CD1c-positive myeloid dendritic cell (primary cell): ENCODE results near the gene MOG.
A peak's percentile ranks its signal among the peaks of the same experiment; 100 is the strongest.

Experiments used
- DNase-seq: peaks from one replicate; pipeline ENCODE4 v3.0.0-alpha.2; 2016; ENCODE audit errors: extremely low spot score

Gene MOG

GRCh38 chr6:29676981-29677601 lies 20.2 kb downstream of the MOG start:
- DNase-seq, result no peak

DNA sequence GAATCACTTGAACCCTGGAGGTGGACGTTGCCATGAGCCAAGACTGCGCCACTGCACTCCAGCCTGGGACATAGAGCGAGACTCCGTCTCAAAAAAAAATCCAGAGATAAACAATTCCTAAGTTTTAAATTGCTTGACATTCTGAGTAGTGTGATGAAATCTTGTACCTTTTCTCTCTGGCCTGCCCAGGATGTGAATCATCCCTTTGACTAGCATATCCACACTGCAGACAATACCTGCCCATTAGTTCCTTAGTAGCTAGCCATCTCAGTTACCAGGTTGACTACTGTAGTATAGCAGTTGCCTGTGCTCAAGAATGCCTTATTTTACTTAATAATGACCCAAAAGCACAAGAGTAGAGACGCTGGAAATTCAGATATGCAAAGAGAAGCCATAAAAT lies 21.2 kb downstream of the MOG start:
- DNase-seq, result no peak

DNA sequence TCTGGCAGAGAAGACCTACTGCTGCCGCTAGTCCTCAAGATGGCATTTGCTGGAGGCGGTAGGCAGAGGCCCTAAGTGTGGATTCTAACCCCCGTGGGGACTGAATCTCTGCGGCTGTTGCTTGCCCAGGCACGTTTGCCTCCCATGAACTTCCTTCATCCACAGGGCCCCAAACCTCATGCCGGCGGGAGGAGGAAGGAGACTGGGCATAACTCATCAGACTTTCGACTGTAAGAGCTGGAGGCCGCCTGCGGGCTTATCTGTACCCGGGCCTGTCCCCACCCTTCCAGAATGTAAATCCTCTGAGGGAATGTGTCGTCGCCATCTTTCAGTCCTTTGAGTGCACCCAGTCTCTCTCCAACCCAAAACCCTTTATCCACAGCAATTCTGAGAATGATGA lies 23.1 kb downstream of the MOG start:
- no peak for DNase-seq

- no peak for DNase-seq
Measured at GRCh38 chr6:29680416-29680815, 23.5 kb downstream of the MOG start.

DNA sequence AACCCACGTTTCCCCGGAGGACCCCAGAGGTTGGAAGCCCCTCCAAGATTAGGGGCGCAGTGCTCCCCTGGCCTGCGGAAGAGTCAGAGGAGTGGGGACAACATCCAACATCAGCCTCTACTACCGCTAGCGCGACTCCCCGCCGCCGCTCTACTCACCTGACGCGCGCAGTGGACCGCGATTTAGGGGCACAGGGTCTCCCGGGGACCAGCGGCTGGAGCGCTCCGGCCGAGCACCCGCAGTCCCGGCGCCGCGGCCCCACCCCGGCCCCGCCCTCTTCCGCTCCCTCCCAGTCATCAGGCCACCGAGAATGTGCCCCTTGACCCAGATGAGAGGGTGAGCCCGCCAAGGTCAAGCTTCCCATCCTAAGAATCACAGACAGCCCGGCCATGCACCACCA lies 24.0 kb downstream of the MOG start, which contains the start of gene ZFP57:
Gene ZFP57 (minus strand): TSS at position 249 of the 400 bp plus-strand sequence. CDS start 4,149 bp downstream, outside the sequence.
- DNase-seq, result no peak

DNA sequence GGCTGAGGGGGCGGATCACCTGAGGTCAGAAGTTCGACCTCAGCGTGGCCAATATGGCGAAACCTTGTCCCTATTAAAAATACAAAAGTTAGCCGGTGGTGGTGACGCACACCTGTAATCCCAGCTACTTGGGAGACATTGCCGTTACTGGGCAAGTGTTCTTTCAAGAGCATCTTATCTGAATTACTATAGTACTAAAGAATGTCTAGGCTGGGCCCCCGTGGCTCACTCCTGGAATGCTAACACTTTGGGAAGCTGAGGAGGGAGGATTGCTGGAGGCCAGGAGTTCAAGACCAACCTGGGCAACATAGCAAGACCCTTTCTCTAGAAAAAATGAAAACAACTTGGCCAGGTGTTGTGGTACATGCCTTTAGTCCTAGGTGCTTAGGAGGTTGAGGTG lies 24.9 kb downstream of the MOG start:
- DNase-seq, result no peak

DNA sequence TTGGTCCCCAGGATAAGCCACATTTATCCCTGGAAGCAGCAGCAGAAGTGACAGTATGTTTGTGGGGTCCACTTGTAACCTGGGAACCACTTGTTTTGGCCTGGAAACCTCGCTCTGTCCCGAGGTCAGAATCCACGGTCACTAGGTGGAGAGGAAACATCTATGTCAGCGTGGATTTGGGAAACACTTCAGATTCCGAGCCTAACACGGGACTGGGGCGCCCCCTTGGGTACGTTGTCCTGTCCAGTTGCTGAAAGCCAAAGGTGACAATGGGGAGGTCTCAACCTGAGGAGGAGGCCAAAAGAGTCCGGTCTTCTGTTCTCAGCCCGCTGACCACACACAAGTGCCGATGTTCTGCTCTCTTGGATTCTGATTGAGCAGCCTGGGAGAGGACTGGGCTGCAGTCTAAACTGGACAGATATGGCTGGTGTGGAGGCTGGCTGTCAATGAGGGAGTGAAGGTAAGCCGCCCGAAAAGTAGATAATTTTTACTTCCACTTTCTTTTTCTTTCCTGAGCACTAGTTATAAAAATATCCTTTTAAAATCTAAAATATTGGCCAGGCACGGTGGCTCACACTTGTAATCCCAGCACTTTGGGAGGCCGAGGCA lies 28.9 kb downstream of the MOG start:
- no peak for DNase-seq

DNA sequence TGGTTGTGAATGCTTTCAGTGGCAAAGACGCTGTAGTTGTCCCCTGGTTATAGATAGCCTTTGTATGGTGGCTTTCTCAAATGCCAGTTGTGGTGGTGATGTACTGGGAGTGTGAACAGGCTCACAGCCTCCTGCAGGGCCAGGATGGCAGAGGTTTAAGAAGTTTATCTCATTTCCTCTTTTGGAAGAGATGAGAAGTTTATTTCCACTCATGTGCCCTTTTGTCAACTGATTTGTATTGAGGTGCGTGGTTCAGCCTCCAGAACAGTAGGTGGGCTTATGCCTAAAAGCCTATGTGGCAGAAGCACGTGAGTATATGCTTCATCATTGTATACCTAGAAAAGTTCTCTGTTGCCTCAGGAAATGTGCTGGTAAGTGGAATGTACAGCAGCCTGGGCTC lies 37.7 kb downstream of the MOG start:
- peak; percentile 24 for DNase-seq

- DNase-seq, result peak; percentile 36
Measured at GRCh38 chr6:29696147-29697125, 39.5 kb downstream of the MOG start.

DNA sequence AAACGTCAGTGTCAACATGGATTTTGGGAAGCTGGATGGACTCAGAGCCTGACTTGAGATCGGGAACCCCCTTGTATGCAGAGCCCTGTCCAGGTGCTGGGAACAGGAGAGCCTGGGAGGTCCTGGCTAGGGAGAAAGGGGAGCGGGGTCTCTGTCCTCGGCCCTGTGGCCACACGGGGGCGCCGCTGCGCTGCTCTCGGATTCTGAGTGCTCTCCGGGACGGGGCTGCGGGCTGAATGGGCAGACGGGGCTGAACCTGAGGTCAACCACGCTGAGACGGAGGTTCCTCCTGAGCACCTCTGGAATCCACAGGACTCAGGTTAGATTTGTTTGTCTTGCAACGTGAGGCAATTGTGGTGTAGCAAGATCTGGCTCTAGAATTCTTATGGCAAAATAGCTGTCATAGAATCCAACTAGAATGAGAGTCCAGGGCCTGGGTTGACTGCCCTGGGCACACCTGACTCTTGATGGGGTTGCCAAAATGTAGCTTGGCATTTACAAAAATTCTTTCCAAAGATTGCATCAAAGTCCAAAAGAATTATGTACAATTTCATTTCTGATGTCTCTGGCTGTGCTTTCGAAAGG lies 45.7 kb downstream of the MOG start:
- peak; percentile 71 for DNase-seq

DNA sequence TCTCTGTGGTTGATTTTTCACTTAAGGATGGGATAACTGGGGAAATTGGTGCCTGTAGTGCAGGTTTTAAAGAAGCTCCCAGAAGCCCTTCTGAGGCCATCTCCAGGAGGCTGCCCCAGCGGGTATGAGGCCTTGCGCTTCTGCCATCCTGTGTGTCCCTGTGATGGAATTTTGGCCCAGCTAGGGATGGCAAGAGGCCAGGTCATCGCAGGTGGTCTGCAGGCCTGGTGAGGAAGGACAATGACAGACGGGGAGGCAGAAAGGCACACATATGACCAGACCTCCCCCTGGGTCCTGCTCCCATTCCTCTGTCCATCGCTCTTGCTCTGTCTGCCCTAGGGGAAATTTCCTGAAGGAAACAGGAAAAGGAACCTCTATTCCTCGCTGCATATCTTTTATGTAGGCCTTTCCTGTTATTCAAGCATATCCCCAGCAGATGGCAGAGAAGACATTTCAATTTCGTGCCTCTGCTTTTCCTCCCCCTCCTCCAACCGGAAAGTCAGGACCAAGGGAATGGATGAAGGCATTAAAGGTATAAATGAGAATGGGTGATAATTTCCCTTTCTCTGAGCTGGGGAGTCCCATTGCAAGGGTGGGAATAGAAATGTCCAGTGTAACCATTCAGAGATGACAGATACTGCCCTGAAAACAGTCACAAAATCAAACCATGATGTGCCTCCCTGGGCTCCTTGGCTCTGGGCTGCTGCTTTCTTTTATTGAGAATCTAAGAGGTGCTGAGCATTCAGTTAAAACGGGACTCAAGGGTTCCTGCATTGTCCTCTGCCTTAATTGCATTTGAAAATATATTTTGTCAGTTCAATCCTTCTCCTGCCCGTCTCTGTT lies 48.7 kb downstream of the MOG start:
- DNase-seq, result peak; percentile 42

- DNase-seq, result peak; percentile 32
Measured at GRCh38 chr6:29708432-29709179, 51.7 kb downstream of the MOG start.

- DNase-seq, result no peak
Measured at GRCh38 chr6:29709188-29709587, 52.3 kb downstream of the MOG start.

DNA sequence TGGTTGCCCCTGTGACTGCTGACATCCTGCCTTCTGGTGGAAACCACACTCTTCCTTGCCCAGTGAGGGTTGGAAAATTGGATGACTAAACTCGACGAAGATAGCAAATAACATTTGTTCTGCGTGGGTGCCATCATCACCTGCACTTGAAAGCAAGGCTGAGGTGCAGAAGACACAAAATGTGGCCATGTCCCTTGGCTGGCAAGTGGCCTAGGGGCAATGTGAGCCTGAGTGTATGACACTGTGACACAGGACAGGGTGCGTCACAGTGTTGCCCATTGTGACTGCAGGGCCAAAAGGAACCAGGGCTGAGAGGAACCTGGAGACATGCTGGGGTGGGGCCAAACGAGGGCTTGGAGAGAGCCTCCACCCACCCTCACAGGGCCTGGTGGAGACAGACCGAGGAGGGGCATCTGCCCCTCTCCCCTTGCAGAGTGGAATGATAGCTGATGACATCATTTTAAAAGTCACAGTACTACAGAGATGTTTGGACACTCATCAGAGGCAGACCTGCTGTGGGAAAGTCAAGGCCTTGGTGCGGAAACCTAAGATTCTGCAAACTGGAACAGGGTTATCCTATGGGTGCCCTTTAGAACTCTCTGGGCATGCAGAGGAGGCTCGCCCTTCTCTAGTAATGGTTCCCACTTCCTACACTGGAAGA lies 53.5 kb downstream of the MOG start:
- no peak for DNase-seq

DNA sequence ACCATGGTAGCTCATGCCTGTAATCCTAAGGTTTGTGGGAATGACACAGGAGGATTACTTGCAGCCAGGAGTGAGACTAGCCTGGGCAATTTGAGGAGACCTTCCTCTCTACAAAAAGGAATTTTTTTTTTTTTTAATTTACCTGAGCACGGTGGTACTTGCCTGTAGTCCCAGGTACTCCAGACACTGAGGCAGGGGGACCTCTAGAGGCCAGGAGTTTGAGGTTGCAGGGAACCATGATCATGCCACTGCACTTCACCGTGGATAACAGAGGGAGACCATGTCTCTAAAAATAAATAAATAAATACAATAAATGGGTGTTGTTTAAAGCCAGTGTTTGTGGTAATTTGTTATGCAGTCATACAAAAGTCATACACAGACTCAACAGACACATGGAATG lies 64.0 kb downstream of the MOG start:
- DNase-seq, result no peak
